ENCODE data around the gene PCDHGB3.
"Not testable (repeated sequence)": the region's sequence is repeated elsewhere in the genome, so short reads cannot be mapped to it uniquely, and the experiment has no call there.

The PCDHGB3 gene

GRCh38 chr5:141369994-141370848 lies at the start of gene PCDHGB3:
Gene PCDHGB3, plus strand, starts transcription at chr5:141370242. Its CDS starts 153 bp downstream, at chr5:141370395.
- DNase-seq, result peak in 1 of 2 donors; percentile 54

- no peak for DNase-seq
These were observed 47.8 kb upstream of the PCDHGB3 start for GRCh38 chr5:141322261-141322660.

DNA sequence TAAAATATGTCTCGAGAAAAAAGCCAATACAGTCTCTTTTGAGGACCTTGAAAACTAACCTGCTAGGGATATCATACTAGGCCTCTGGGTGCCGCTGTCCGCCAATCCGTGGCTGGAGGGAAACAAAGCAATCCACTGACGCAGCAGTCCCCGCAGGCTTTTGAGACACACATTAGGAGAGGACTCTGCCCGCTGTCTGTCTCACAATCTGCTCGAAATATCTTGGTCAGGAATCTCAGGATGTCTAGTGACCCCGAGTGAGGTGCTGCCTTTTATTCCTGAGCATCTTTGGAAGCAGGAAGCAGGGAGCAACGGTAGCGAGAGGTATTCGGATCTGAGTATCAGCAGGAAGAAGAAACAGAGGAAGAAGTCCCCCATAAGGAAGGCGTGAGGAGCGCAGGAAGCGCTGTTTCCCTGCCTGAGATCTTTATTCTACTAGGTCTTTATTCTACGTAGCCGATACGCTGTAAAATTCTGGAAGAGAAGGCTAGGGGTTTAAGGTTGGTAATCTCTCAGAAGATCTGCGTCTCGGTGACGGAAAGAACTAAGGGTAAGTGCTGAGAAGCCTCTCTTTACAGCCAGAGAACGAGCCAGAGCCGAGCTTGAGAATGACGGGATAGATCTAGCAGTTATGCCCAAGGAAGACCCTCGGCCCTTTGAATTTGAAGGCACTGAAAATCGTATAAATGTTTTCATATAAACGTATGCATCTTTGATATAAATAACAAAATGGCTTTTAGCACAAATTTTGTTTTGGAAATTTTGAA lies 43.8 kb upstream of the PCDHGB3 start:
- DNase-seq, result peak; percentile 69 to 77

DNA sequence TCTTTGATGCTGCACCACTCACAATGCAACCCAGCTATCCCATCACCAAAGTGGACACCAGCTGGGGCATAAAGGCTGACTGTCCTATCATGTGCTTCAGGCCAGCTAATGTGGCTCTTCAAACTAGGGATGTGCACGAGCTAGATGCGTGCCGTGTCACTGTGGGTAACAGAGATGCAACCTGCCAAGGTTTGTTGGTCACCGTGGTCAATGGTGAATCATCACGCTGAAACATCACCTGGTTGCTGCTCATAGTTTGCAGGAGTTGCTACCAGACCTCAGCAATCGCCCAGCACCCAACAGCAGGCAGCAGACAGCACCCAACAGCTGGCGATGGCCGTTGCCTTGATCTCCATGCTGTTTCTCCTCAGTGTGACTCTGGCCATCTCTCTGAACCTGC lies 41.8 kb upstream of the PCDHGB3 start:
- no peak for DNase-seq

DNA sequence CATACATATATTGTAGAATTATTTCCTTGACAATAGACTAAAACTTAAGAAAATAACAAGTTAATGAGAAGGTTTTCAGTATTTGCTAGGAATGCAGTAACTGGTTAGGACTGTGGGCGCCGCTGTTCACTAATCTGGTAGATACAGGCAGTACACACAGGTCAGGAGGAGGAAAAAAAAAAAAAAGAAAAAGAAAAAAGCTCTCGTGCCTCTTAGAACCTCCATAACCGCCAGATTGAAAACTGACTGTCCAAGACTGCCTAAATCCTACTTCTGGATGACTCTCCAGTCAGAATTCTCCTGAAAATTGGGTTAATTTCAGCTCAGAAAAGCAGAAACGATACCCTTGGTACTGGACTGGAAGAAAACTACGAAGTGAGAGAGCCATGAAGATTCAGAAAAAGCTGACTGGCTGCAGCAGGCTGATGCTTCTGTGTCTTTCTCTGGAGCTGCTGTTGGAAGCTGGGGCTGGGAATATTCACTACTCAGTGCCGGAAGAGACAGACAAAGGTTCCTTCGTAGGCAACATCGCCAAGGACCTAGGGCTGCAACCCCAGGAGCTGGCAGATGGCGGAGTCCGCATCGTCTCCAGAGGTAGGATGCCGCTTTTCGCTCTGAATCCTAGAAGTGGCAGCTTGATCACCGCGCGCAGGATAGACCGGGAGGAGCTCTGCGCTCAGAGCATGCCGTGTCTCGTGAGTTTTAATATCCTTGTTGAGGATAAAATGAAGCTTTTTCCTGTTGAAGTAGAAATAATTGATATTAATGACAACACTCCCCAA lies 39.6 kb upstream of the PCDHGB3 start, which contains the start of gene PCDHGA1:
Gene PCDHGA1 (plus strand): TSS at position 216 of the 782 bp plus-strand sequence.
- DNase-seq, result peak in 1 of 2 donors; percentile 35

DNA sequence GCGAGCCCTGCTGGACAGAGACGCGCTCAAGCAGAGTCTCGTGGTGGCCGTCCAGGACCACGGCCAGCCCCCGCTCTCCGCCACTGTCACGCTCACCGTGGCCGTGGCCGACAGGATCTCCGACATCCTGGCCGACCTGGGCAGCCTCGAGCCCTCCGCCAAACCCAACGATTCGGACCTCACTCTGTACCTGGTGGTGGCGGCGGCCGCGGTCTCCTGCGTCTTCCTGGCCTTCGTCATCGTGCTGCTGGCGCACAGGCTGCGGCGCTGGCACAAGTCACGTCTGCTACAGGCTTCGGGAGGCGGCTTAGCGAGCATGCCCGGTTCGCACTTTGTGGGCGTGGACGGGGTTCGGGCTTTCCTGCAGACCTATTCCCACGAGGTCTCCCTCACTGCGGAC lies 37.5 kb upstream of the PCDHGB3 start:
- not testable (repeated sequence) for DNase-seq

DNA sequence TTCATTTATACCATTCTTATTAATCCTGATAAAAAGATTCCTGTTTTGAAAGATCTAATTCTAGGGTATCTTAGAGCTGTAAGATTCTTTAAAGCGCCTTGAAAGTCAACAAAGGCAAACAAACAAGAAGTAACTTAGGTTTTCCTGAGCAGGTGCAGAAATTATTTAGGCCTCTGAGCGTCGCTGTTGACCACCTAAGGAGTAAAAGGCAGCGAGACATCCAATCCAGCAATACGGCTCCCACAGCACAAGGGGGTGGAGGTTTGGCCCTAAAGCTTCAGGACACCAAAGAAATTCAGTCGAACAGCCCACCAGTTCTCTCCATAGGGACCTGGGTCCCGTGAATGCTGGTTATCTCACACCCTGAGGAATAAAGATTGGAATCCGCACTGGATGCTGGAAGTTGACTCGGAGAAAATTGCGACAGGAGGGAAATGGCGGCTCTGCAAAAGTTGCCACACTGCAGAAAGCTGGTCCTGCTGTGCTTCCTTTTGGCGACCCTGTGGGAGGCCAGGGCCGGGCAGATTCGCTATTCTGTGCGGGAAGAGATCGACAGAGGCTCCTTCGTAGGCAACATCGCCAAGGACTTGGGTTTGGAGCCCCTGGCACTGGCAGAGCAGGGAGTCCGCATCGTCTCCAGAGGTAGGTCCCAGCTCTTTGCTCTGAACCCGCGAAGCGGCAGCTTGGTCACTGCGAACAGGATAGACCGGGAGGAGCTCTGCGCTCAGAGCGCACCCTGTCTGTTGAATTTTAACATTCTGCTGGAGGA lies 31.3 kb upstream of the PCDHGB3 start, which contains the start of gene PCDHGA2:
Gene PCDHGA2 (plus strand): TSS at position 223 of the 769 bp plus-strand sequence.
- DNase-seq, result no peak

- DNase-seq, result not testable (repeated sequence)
These were observed 29.2 kb upstream of the PCDHGB3 start for GRCh38 chr5:141340781-141341354.

DNA sequence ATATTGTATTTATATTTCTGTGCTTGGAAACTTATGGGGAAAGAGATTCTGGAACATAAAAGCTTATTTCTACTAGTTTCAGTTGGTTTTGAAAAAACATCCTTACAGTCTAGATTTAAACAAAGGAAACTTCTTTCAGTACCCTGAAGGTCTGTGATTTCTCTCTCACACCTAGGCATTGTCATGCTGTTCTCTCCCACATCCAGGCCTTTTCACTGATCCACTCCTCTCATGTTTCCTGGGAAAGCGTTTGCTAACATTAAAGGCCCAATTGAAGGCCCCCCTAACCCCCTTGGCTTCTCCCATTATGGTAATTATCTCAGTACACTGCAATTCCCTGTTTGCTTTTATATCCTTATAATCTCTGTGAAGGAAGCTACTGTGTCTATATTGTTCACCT lies 27.3 kb upstream of the PCDHGB3 start:
- DNase-seq, result no peak

DNA sequence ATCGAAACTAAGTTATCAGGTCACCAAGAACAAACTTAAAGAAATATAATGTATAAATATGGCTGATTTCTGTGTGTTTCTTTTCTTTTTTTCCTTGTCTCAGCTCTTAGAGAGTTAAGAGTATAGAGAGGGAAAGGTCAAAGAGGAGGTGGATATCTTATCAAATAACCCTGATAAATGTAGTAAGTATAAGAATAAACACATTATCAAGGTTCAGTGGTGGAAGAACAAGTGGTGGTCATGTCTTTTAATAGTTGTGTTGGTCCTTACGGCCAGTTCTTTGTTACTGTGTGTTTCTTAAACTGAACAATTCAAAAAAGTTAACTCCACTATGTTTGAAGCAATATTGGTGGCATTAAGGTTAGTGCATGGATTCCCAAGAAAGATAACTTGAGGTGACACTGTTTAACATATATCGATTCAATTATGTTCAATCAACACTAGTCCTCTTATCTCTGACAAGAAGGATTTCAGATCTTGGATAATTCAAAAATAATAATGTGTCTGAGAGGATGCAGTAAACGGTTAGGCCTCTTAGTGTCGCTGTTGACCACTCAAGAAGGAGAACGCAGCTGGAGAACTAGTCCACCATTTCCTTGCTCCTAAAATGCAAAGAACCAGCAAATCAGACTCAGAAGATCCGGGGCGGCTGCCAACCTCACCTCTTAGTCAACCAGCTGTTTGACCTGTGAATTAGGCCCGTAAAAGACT lies 26.6 kb upstream of the PCDHGB3 start, which contains the start of gene PCDHGA3:
Gene PCDHGA3 (plus strand): TSS at position 588 of the 711 bp plus-strand sequence. CDS start 205 bp downstream, outside the sequence.
- DNase-seq, result peak in 1 of 2 donors; percentile 20

DNA sequence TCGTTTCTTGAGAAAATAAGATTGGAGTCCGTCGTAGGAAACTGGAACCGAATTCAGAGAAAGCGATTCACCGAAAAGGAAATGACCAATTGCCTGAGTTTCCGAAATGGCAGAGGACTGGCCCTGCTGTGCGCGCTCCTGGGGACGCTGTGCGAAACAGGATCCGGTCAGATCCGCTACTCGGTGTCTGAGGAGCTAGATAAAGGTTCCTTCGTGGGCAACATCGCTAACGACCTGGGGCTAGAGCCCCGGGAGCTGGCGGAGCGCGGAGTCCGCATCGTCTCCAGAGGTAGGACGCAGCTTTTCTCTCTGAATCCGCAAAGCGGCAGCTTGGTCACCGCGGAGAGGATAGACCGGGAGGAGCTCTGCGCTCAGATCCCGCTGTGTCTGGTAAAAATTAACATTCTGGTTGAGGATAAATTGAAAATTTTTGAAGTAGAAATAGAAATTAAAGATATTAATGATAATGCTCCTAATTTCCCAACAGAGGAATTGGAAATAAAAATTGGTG lies 26.0 kb upstream of the PCDHGB3 start:
- no peak for DNase-seq

DNA sequence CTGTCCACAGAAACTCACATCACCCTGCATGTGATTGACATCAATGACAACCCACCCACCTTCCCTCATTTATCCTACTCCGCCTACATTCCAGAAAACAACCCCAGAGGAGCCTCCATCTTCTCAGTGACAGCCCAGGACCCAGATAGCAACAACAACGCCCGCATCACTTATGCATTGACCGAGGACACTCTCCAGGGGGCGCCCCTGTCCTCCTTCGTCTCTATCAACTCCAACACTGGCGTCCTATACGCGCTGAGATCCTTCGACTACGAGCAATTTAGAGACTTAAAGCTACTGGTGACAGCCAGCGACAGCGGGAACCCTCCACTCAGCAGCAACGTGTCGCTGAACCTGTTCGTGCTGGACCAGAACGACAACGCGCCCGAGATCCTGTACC lies 24.7 kb upstream of the PCDHGB3 start:
- DNase-seq, result no peak

DNA sequence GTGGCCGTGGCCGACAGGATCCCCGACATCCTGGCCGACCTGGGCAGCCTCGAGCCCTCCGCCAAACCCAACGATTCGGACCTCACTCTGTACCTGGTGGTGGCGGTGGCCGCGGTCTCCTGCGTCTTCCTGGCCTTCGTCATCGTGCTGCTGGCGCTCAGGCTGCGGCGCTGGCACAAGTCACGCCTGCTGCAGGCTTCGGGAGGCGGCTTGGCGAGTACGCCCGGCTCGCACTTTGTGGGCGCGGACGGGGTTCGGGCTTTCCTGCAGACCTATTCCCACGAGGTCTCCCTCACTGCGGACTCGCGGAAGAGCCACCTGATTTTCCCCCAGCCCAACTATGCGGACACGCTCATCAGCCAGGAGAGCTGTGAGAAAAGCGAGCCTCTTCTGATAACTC lies 24.0 kb upstream of the PCDHGB3 start:
- DNase-seq, result not testable (repeated sequence)

- DNase-seq, result peak; percentile 22 to 49
These were observed 20.0 kb upstream of the PCDHGB3 start, which contains the start of gene PCDHGB1 for GRCh38 chr5:141349917-141350619. Gene PCDHGB1, plus strand, starts transcription at chr5:141350099. Its CDS starts 162 bp downstream, at chr5:141350261.

- no peak for DNase-seq
These were observed 18.5 kb upstream of the PCDHGB3 start for GRCh38 chr5:141351591-141351990.

DNA sequence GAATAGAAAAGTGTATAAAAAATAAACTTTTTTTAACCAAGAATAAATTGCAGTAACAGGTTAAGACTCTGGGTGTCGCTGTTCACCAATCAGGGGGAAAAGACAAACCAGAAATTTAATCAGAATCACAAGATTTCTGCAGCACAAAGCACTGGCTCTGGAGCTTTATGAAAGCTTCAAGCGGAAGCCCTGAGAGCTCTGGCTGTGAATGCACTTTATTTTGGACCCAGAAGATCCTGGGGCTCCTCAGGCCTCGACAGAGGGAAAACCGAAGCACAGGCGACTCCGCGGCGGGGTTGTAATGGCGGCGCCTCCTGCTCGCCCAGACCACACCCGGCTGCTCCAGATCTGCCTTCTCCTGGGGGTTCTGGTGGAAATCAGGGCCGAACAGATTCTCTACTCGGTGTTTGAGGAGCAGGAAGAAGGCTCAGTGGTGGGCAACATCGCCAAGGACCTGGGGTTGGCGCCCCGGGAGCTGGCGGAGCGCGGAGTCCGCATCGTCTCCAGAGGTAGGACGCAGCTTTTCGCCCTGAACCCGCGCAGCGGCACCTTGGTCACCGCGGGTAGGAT lies 15.1 kb upstream of the PCDHGB3 start, which contains the start of gene PCDHGA4:
Gene PCDHGA4 (plus strand): TSS at position 122 of the 570 bp plus-strand sequence. CDS start 87 bp downstream, at position 209.
- peak in 1 of 2 donors; percentile 19 for DNase-seq

DNA sequence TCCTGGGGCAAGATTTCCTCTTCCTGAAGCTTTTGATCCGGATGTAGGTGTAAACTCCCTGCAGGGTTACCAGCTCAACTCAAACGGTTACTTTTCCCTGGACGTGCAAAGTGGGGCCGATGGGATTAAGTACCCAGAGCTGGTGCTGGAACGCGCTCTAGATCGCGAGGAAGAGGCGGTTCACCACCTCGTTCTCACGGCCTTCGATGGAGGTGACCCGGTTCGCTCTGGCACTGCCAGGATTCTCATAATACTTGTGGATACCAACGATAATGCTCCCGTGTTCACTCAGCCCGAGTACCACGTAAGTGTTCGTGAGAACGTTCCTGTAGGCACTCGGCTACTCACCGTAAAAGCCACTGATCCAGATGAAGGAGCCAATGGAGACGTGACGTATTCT lies 14.4 kb upstream of the PCDHGB3 start:
- no peak for DNase-seq

- no peak for DNase-seq
These were observed 13.9 kb upstream of the PCDHGB3 start for GRCh38 chr5:141356133-141356532.

GRCh38 chr5:141356950-141357349 lies 13.1 kb upstream of the PCDHGB3 start:
- no peak for DNase-seq
